Measurements from ENCODE around the gene KRT79.

Gene KRT79

GRCh38 chr12:52787324-52788191, 46.6 kb downstream of the KRT79 start:
- Mint-ChIP-seq H3K4me1 (no peaks in the 10 kb centered on the region), H3K27ac (no peak overlapping the region), H3K27me3 (ENCODE audit: low read depth) (peaks cover 56% of the 10 kb centered on the region), H3K36me3 (ENCODE audit: low read depth) (no peaks in the 10 kb centered on the region), H3K4me3 (no peak overlapping the region), H3K9me3 (no peaks in the 10 kb centered on the region)
- TF ChIP-seq, protein P1, sequence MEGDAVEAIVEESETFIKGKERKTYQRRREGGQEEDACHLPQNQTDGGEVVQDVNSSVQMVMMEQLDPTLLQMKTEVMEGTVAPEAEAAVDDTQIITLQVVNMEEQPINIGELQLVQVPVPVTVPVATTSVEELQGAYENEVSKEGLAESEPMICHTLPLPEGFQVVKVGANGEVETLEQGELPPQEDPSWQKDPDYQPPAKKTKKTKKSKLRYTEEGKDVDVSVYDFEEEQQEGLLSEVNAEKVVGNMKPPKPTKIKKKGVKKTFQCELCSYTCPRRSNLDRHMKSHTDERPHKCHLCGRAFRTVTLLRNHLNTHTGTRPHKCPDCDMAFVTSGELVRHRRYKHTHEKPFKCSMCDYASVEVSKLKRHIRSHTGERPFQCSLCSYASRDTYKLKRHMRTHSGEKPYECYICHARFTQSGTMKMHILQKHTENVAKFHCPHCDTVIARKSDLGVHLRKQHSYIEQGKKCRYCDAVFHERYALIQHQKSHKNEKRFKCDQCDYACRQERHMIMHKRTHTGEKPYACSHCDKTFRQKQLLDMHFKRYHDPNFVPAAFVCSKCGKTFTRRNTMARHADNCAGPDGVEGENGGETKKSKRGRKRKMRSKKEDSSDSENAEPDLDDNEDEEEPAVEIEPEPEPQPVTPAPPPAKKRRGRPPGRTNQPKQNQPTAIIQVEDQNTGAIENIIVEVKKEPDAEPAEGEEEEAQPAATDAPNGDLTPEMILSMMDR (IDR thresholded peaks at IDR 0.05; ENCODE audit: unreplicated experiment in 3 of 3) = no peak

DNA sequence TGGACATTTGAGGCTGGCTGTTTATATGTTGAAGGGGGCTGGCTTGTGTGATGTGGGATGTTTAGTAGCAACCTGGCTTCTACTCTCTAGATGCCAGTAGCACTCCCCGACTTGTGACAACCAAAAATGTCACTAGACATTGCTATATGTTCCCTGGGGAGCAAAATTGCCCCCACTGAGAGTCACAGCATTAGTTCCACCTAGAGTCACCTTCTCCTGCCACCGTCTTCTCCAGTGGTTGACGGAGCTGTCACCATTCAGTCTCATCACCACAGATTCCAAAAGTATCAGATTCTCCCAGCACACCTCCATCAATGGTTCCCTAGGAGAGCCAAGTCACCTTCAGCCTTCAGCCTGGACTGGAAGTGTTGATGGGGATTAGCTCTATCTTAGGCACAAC, 49.2 kb downstream of the KRT79 start:
- TF ChIP-seq, protein P1 (IDR thresholded peaks at IDR 0.05; ENCODE audit: unreplicated experiment in 3 of 3) = no peak
- H3K9me3 Mint-ChIP-seq = no peaks in the 10 kb centered on the region
- H3K4me3 Mint-ChIP-seq = no peak overlapping the region
- peaks cover 54% of the 10 kb centered on the region for H3K27me3 Mint-ChIP-seq (ENCODE audit: low read depth)
- H3K36me3 Mint-ChIP-seq (ENCODE audit: low read depth) = no peaks in the 10 kb centered on the region
- no peak overlapping the region for H3K27ac Mint-ChIP-seq
- no peaks in the 10 kb centered on the region for H3K4me1 Mint-ChIP-seq

DNA sequence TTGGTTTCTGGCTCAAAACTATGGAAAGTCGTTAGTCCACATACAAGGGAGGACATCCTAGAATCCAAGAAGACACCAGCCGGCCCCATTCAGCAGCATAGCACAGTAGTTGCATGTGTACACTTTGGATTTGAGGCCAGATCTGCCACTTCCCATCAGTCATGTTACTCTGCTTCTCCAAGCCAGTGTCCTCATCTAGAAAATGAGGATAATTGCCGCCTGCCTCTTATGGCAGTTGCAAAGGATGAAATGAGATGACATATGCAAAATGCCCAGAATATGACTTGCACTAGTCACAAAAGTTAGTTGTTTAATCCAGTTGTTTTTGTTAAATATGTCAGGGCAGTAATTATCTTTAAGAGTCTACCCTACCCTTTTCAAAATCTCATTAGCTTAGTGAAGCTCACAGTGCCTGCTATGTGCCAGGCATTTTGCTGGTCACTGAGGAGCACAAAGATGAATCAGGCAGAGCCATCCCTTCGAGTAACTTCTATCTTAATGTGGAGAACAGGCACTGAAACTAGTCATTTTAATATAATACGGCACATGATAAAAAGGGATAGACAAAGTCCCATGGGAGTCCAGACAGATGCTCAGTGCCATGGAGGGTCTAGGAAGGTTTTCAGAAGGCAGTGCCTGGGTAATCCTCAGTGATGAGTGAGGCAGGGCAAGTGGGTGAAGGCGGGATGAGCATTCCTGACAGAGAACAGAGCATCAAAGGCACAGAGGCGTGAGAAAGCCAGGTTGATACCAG, 50.4 kb downstream of the KRT79 start:
- Mint-ChIP-seq H3K27me3 (ENCODE audit: low read depth) (peaks cover 44% of the 10 kb centered on the region), H3K36me3 (ENCODE audit: low read depth) (no peaks in the 10 kb centered on the region), H3K27ac (no peak overlapping the region), H3K4me3 (no peak overlapping the region), H3K4me1 (no peaks in the 10 kb centered on the region), H3K9me3 (no peaks in the 10 kb centered on the region)
- TF ChIP-seq, protein P1 (IDR thresholded peaks at IDR 0.05; ENCODE audit: unreplicated experiment in 3 of 3) = no peak

DNA sequence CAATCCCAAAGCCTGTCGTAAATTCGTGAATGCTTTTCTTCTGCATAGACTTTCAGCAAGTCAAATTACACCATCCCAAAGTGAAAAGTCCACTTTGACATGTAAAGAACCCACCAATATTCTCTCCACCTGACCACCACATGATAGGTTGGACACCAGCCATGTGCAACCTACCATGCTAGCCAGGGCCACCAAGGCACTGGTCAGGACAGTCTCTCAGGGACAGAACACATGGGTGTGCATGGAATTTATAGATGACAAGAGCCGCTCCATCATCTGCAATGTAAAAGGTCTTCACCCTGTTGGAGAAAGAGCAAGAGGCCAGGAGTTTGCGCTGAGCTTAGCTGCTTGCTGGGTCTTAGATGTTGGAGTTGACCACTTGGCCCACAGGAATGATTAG, 51.6 kb downstream of the KRT79 start:
- H3K36me3 Mint-ChIP-seq (ENCODE audit: low read depth) = no peaks in the 10 kb centered on the region
- H3K27ac Mint-ChIP-seq = no peak overlapping the region
- no peaks in the 10 kb centered on the region for H3K4me1 Mint-ChIP-seq
- no peak overlapping the region for H3K4me3 Mint-ChIP-seq
- H3K9me3 Mint-ChIP-seq = no peaks in the 10 kb centered on the region
- H3K27me3 Mint-ChIP-seq (ENCODE audit: low read depth) = peaks cover 40% of the 10 kb centered on the region
- TF ChIP-seq, protein P1 (IDR thresholded peaks at IDR 0.05; ENCODE audit: unreplicated experiment in 3 of 3) = no peak

GRCh38 chr12:52781399-52782082, 52.6 kb downstream of the KRT79 start:
- Mint-ChIP-seq H3K27ac (no peak overlapping the region), H3K27me3 (ENCODE audit: low read depth) (peaks cover 40% of the 10 kb centered on the region), H3K4me3 (no peak overlapping the region), H3K36me3 (ENCODE audit: low read depth) (no peaks in the 10 kb centered on the region), H3K4me1 (no peaks in the 10 kb centered on the region), H3K9me3 (no peaks in the 10 kb centered on the region)
- TF ChIP-seq, protein P1 (IDR thresholded peaks at IDR 0.05; ENCODE audit: unreplicated experiment in 3 of 3) = no peak

All from nephron (organoid).